ENCODE measurements around the gene ROBO3. TPM values are rescaled to one million over a fixed set of nuclear protein-coding genes. Genes with fewer than 3 reads are reported as not detected.

ROBO3 gene
- total RNA-seq, 2 experiments from 2014 or later: 12.0 to 12.1 TPM

DNA sequence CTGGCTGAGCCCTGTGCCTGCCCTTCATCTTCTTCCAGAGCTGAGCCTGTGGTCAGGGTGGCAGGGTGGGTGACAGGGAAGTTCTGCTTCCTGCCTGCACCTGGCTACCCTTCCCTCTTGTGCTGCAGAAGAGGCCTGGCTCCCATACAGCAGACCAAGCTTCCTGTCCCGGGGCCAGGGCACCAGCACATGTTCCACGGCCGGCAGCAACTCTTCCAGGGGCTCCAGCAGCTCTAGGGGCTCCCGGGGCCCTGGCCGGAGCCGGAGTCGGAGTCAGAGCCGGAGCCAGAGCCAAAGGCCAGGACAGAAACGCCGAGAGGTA lies 15.0 kb downstream of the ROBO3 start:
- H3K4me3 Mint-ChIP-seq: no peak overlapping the region
- no peak for DNase-seq
- peaks cover 6% of the 10 kb centered on the region for H3K27me3 Mint-ChIP-seq
- ChIA-PET CTCF (interaction anchor here (1.5 kb wide), 1 partner anchor 10 kb away, joined by 5 read pairs; no protein-coding TSS in a partner anchor), POLR2A (interaction anchor here (0.6 kb wide), 1 partner anchor 47 kb away, joined by 5 read pairs; no protein-coding TSS in a partner anchor)
- peaks cover 19% of the 10 kb centered on the region for H3K4me1 Mint-ChIP-seq
- no peaks in the 10 kb centered on the region for H3K36me3 Mint-ChIP-seq (ENCODE audit: low read depth)
- no peak overlapping the region for H3K27ac Mint-ChIP-seq
- no peaks in the 10 kb centered on the region for H3K9me3 Mint-ChIP-seq

DNA sequence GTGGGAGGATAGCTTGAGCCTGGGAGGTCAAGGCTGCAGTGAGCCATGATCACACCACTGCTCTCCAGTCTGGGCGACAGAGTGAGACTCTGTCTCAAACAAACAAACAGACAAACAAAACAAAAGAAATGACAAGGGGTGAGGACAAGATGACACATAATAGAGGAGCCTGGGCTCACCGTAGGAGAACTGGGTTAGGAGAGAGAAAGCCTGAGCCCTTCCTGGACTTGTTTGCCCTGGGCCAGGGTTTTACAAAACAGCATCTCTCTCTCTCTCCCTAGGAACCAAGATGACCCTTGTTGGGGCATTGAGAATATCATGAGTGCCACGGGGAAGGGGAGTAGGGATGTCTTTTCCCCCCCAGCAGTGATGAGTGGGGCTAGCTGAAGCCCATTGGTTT lies 15.7 kb downstream of the ROBO3 start:
- ChIA-PET CTCF (no interaction called here), POLR2A (no interaction called here)
- Mint-ChIP-seq H3K27ac (no peak overlapping the region), H3K9me3 (no peaks in the 10 kb centered on the region), H3K4me1 (peaks cover 16% of the 10 kb centered on the region), H3K36me3 (ENCODE audit: low read depth) (no peaks in the 10 kb centered on the region), H3K27me3 (no peaks in the 10 kb centered on the region), H3K4me3 (no peak overlapping the region)
- no peak for DNase-seq

DNA sequence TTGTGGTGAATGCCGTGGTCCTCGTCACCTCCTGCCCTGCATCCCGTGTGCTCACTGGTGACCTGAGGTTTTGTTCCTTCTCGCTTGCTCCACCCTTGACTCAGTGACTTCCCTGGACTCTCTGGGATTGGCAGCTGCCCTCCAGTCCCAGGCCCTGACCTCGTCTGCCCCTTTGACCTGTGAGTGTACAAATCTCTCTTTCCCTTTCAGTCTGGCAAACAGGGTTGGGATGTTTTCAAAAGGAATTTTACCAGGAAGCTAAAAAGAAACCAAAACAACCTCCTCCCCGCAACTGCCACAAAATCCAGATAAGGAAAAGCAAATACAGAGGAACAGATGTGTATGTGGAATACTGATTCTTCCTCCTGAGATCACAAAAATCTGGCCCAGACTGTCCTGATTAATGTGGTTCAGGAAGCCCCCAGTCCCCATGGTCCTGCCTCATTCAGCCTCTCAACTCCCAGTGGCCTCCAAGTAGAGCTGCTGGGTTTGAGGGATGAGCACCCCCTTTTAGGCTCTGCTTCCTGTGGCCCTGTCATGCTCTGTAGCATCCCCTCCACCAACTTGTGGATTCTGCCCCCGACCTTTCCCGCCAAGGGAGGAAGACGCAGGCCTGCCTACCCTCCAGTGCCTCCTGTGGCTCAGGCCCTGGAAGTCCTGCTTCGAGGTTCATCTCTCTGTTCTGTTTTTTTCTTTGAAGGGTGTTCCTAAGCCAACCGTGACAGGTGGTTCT lies 17.3 kb downstream of the ROBO3 start:
- Mint-ChIP-seq H3K36me3 (ENCODE audit: low read depth) (no peaks in the 10 kb centered on the region), H3K4me3 (no peak overlapping the region), H3K9me3 (no peaks in the 10 kb centered on the region), H3K27me3 (no peaks in the 10 kb centered on the region), H3K4me1 (peaks cover 3% of the 10 kb centered on the region), H3K27ac (no peak overlapping the region)
- ChIA-PET CTCF (interaction anchor here (0.8 to 1.1 kb wide), 2 partner anchors 8 to 44 kb away, joined by 3 read pairs; no protein-coding TSS in a partner anchor), POLR2A (no interaction called here)
- no peak for DNase-seq

DNA sequence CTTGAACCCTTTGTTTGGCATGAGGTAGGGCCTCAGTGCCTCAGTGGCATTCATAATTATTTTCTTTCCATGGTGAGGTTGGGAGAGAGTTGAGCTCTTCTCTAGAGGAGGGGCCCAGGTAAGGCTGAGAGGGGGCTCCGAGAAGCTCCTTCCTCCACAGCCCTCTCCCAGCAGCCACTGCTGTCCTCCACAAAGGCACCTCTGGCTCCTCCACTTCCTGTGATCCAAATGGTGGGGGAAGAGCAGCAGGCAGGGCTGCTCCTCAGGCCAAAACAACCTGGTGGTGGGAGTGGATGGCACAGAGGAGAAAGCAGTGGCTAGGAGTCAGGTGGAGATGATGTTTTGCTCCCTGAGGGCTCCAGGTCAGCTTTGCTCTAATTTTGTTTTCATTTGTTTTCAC lies 19.1 kb downstream of the ROBO3 start:
- Mint-ChIP-seq H3K4me3 (no peak overlapping the region), H3K36me3 (ENCODE audit: low read depth) (no peaks in the 10 kb centered on the region), H3K27ac (no peak overlapping the region), H3K27me3 (no peaks in the 10 kb centered on the region), H3K4me1 (no peaks in the 10 kb centered on the region), H3K9me3 (no peaks in the 10 kb centered on the region)
- CTCF ChIA-PET: no interaction called here
- DNase-seq: no peak
- POLR2A ChIA-PET: no interaction called here

DNA sequence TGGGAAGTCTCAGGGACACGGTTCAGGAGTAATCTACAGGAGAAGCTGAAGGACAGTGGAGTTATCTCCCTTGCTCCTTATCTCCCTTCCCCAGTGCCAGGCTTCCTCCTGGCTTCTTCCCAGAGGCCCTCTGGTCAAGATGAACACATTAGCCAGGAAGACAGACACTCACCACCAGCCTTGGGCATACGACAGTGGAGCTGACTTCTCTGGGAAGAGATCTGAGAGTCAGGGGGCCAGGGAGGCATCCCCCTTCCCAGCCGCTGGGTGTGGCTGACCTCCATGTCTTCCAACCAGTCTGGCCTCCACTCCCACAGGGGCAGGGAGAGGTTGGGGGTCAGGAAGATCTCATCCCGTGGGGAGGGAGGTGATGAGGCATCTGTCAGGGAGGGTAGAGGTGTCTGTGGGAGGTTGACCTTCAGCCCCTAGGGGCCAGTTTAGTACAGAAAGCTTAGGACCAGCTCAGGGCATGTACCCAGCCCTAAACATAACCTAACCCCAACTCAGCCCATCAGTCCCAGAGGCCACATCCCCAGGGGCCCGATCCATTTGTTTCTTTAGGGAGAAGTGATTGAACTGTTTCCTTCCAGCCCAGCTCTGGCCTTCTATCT lies 19.7 kb downstream of the ROBO3 start:
- Mint-ChIP-seq H3K36me3 (ENCODE audit: low read depth) (no peaks in the 10 kb centered on the region), H3K4me3 (no peak overlapping the region), H3K9me3 (no peaks in the 10 kb centered on the region), H3K27ac (no peak overlapping the region), H3K27me3 (peaks cover 2% of the 10 kb centered on the region), H3K4me1 (no peaks in the 10 kb centered on the region)
- CTCF ChIA-PET: no interaction called here
- no peak for DNase-seq
- POLR2A ChIA-PET: no interaction called here

DNA sequence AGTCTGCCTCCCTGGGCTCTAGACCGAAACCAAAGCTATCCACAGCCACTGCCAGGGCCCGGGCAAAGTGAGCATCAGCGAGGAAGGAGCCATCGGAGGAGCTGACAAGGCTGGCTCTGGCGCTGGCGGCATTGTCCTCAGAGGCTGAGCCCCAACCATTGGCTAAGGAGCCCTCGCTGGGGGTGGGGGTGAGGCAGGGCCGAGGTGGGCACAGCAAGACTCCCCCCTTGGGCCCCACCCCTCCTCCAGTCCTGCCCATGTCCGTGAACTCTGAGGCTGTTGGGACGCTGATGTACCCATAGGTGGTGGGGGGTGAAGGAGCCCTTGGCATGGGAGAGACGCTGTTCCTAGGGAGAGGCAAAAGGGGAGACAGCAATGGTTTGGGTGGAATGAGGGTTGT lies 21.2 kb downstream of the ROBO3 start:
- ChIA-PET CTCF (interaction anchor here (1.2 to 1.9 kb wide), 2 partner anchors 10 to 51 kb away, joined by 3 to 10 read pairs; no protein-coding TSS in a partner anchor), POLR2A (no interaction called here)
- peaks cover 2% of the 10 kb centered on the region for H3K27me3 Mint-ChIP-seq
- no peaks in the 10 kb centered on the region for H3K4me1 Mint-ChIP-seq
- DNase-seq: no peak
- H3K36me3 Mint-ChIP-seq (ENCODE audit: low read depth): no peaks in the 10 kb centered on the region
- H3K27ac Mint-ChIP-seq: no peak overlapping the region
- H3K9me3 Mint-ChIP-seq: no peaks in the 10 kb centered on the region
- no peak overlapping the region for H3K4me3 Mint-ChIP-seq

DNA sequence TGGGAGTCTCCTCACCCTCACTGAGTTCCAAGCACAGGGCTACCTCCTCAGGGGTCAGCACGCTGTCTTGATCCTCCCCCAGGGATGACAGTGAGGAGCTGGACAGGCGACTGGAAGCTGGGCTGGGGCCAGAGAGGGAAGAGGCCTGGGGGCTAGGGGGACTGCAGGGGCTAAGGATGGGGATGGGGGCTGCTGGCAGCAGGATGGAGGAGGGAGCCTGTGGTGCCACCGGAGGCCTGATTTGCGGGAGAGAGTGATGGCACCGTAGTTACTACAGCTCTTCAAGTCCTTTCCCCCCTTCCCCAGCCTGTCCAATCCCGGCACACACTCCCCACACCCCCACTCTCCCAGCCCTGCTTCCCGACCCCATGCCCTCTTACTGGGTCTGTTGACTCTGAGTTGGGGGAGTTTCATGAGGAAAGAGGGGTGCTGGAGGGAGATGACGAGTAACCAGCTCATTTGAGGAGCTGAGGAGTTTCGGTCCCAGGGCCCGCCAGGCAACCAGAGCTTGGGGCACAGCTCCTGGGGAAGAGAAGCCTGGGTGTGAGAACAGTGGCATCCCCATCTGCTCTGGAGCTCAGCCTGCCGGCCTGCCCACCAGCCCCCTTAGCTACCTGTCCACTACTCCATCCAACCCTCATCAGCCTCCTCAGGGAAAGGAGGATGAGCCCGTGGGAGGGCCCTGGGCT lies 21.9 kb downstream of the ROBO3 start:
- CTCF ChIA-PET: interaction anchor here (1.2 to 1.9 kb wide), 2 partner anchors 11 to 52 kb away, joined by 3 to 10 read pairs; no protein-coding TSS in a partner anchor
- H3K27me3 Mint-ChIP-seq: peaks cover 2% of the 10 kb centered on the region
- no peak overlapping the region for H3K27ac Mint-ChIP-seq
- no peaks in the 10 kb centered on the region for H3K9me3 Mint-ChIP-seq
- H3K4me1 Mint-ChIP-seq: no peaks in the 10 kb centered on the region
- DNase-seq: no peak
- H3K36me3 Mint-ChIP-seq (ENCODE audit: low read depth): no peaks in the 10 kb centered on the region
- H3K4me3 Mint-ChIP-seq: no peak overlapping the region
- POLR2A ChIA-PET: no interaction called here

DNA sequence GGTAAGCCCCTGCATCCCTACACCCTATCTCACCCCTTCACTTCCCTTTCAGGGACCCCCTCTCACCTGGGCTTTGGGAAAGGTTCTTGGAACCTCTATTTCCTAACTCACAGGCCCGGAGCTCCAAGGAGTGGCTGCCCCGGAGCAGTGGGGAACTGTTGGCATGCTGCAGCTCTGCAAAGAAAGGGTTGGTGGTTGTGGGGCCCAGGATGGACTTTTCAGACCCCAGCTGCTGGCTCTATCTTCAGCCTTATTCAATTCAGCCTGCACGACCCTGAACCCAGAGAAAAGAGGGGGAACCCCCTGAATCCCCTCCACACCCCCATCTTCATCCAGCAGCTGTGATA lies 22.4 kb downstream of the ROBO3 start:
- H3K27me3 Mint-ChIP-seq: peaks cover 2% of the 10 kb centered on the region
- POLR2A ChIA-PET: no interaction called here
- no peak for DNase-seq
- no peaks in the 10 kb centered on the region for H3K4me1 Mint-ChIP-seq
- no peaks in the 10 kb centered on the region for H3K36me3 Mint-ChIP-seq (ENCODE audit: low read depth)
- no peak overlapping the region for H3K27ac Mint-ChIP-seq
- CTCF ChIA-PET: interaction anchor here (1.2 to 1.9 kb wide), 2 partner anchors 11 to 52 kb away, joined by 3 to 10 read pairs; no protein-coding TSS in a partner anchor
- H3K9me3 Mint-ChIP-seq: no peaks in the 10 kb centered on the region
- H3K4me3 Mint-ChIP-seq: no peak overlapping the region

DNA sequence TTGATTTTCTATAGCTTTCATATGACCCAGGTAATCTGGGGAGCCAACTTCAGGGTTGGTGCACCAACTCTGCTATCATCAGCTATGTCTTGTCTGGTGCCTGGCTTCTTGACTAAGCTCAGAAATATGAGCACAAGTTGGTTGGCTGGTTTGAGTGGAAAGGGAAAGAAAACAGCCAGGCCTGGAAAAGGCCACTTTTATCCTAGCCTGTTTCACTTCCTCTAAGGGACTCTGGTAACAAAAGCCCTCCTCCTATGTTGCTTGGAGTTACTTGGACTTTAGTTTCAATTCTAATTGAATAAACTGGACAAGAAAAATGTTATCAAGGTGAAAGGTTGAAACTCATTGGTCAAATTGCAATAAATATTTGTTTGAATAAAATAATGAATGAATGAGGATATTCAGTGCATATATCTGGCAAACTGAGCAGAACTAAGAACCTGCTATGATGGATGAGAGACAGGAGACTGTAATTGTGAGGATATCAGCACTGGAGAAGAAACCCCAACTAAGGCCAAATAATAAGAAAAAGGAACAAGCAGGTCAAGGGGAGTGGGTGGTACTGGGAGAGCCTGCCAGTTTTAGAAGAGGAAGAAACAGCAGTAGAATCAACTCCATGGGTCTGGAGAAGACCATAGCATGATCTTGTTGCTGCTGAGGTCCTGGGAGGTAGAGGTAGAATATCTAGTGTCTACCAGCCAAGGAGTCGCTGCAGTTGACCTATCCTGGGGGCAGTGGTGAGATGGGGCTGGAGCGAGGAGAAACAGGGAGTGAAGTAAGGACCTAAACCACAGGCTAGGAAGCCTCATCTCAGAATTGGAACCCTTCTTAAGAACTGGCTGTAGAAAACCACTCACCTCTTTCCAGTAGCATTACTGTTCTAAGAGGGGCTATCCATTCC lies 24.2 kb downstream of the ROBO3 start:
- CTCF ChIA-PET: interaction anchor here (0.6 to 1.7 kb wide), 2 partner anchors 8 to 1237 kb away, joined by 3 read pairs; no protein-coding TSS in a partner anchor
- Mint-ChIP-seq H3K27me3 (peaks cover 5% of the 10 kb centered on the region), H3K36me3 (ENCODE audit: low read depth) (no peaks in the 10 kb centered on the region), H3K9me3 (no peaks in the 10 kb centered on the region), H3K27ac (no peak overlapping the region), H3K4me3 (no peak overlapping the region), H3K4me1 (no peaks in the 10 kb centered on the region)
- no peak for DNase-seq
- POLR2A ChIA-PET: no interaction called here

DNA sequence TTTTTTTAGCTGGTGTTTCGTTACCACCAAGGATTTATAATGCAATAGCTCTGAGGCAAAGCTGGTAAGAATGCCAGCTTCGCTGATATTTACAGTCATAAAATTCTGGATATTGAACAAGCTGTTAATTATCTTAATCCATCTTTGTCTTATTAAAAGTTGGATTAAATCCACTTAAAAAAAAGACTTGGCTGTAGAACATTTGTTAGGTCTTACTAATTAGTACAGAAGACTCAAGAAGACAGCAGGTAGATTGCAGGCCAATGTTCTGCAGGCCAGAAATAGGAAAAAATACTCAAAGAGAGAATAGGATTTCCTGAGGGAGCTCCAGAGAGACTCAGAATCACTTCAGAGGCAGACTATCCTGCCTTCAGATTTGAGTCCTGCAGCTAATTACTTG lies 24.9 kb downstream of the ROBO3 start:
- no peaks in the 10 kb centered on the region for H3K36me3 Mint-ChIP-seq (ENCODE audit: low read depth)
- H3K27ac Mint-ChIP-seq: no peak overlapping the region
- H3K27me3 Mint-ChIP-seq: peaks cover 5% of the 10 kb centered on the region
- H3K4me1 Mint-ChIP-seq: no peaks in the 10 kb centered on the region
- POLR2A ChIA-PET: no interaction called here
- CTCF ChIA-PET: interaction anchor here (1.2 to 1.7 kb wide), 3 partner anchors 8 to 14 kb away, joined by 3 to 4 read pairs (median 3); no protein-coding TSS in a partner anchor
- no peaks in the 10 kb centered on the region for H3K9me3 Mint-ChIP-seq
- DNase-seq: no peak
- no peak overlapping the region for H3K4me3 Mint-ChIP-seq

DNA sequence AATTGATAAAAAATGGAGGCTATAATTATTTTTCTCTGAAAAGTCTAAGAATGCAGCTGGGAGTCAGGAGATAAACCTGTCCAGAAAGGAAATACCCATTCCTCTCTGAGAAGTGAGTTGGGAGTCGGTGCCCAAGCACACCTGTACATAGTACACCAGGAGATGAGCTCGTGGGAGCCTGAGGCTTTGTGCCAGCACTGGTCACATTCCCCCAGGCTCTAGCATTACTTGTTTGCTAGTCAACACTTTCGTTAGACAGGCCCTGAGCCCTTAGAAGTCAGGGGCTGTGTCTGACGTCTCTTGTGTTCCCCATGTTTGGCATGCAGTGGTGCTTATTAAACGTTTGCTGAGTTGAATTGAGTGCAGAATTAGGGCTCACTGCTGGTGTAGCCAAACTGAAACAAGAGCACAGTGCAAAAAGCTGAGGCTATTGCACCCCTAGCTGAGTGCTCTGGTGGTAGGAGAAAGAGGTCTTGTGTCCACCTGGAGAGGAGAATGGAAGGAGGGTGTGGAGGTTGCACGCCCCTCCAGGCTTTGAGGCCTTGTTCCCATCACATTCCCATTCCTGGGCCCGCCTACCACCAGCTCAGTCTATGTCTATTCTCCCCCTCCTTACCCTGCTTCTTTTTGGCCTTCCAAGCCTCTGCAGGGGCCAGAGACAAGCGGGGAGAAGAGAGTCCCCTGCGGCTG lies 25.6 kb downstream of the ROBO3 start:
- no peak overlapping the region for H3K4me3 Mint-ChIP-seq
- H3K36me3 Mint-ChIP-seq (ENCODE audit: low read depth): no peaks in the 10 kb centered on the region
- H3K4me1 Mint-ChIP-seq: no peaks in the 10 kb centered on the region
- no peaks in the 10 kb centered on the region for H3K9me3 Mint-ChIP-seq
- H3K27me3 Mint-ChIP-seq: peaks cover 5% of the 10 kb centered on the region
- ChIA-PET CTCF (interaction anchor here (1.2 to 1.7 kb wide), 3 partner anchors 9 to 15 kb away, joined by 3 to 4 read pairs (median 3); no protein-coding TSS in a partner anchor), POLR2A (no interaction called here)
- H3K27ac Mint-ChIP-seq: no peak overlapping the region
- DNase-seq: peak; percentile 2

DNA sequence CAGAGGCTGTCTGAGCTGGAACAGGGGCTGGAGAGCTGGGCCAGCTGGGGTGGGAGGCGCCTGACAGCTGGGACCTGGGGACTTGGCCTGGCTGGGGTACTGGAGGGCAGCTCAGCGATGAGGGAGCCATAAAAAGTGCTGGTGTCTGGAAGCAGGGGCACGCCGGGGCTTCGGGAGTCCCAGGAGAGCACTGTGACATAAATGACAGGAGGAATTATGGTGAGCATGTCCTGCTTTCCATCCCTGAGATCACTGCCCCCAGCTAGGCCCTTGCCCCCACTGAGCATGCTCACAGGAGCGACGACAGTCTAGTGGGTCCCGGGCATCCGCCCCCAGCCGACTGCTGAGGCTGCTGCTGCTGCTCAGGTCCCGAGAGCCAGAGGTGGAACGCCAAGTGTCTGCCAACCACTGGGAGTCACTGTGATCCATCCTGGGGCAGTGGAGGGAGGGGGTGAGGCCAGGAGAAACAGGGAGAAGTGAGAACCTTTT lies 26.2 kb downstream of the ROBO3 start:
- H3K9me3 Mint-ChIP-seq: no peaks in the 10 kb centered on the region
- CTCF ChIA-PET: interaction anchor here (1.2 to 1.7 kb wide), 3 partner anchors 8 to 15 kb away, joined by 3 to 4 read pairs (median 3); no protein-coding TSS in a partner anchor
- peak; percentile 2 for DNase-seq

More for the DNA sequence above, 26.2 kb downstream of the ROBO3 start:
- H3K27ac Mint-ChIP-seq: no peak overlapping the region
- no peaks in the 10 kb centered on the region for H3K36me3 Mint-ChIP-seq (ENCODE audit: low read depth)
- H3K4me1 Mint-ChIP-seq: no peaks in the 10 kb centered on the region
- no peak overlapping the region for H3K4me3 Mint-ChIP-seq
- H3K27me3 Mint-ChIP-seq: peaks cover 5% of the 10 kb centered on the region
- POLR2A ChIA-PET: no interaction called here
